SHP77 treated with DMSO at 0.1 percent for 48 hours (cell line): ENCODE results near the gene BACH2.
"Not testable (repeated sequence)": the region's sequence is repeated elsewhere in the genome, so short reads cannot be mapped to it uniquely, and the experiment has no call there.

ENCODE experiments used
- DNase-seq: peaks from one replicate; lab custom pipeline; 2025; lab: John Stamatoyannopoulos, UW

Gene BACH2

GRCh38 chr6:90154755-90155470 lies 141.7 kb downstream of the BACH2 start:
- DNase-seq, result no peak

- DNase-seq, result no peak
Measured at GRCh38 chr6:90151576-90152422, 144.8 kb downstream of the BACH2 start.

GRCh38 chr6:90149280-90149679 lies 147.4 kb downstream of the BACH2 start:
- DNase-seq, result no peak

- no peak for DNase-seq
Measured at GRCh38 chr6:90148867-90149266, 147.8 kb downstream of the BACH2 start.

GRCh38 chr6:90146921-90147649 lies 149.6 kb downstream of the BACH2 start:
- DNase-seq, result no peak

GRCh38 chr6:90146024-90146423 lies 150.6 kb downstream of the BACH2 start:
- DNase-seq, result no peak

GRCh38 chr6:90144928-90145555 lies 151.6 kb downstream of the BACH2 start:
- no peak for DNase-seq

GRCh38 chr6:90144396-90144795 lies 152.2 kb downstream of the BACH2 start:
- no peak for DNase-seq

- no peak for DNase-seq
Measured at GRCh38 chr6:90140683-90141082, 156.0 kb downstream of the BACH2 start.

GRCh38 chr6:90139272-90139817 lies 157.3 kb downstream of the BACH2 start:
- DNase-seq, result no peak

- DNase-seq, result no peak
Measured at GRCh38 chr6:90136837-90137568, 159.6 kb downstream of the BACH2 start.

- DNase-seq, result no peak
Measured at GRCh38 chr6:90136176-90136575, 160.5 kb downstream of the BACH2 start.

GRCh38 chr6:90135667-90136066 lies 161.0 kb downstream of the BACH2 start:
- no peak for DNase-seq

GRCh38 chr6:90133664-90134063 lies 163.0 kb downstream of the BACH2 start:
- DNase-seq, result not testable (repeated sequence)

GRCh38 chr6:90131614-90132423 lies 164.8 kb downstream of the BACH2 start:
- no peak for DNase-seq

- DNase-seq, result no peak
Measured at GRCh38 chr6:90131125-90131524, 165.5 kb downstream of the BACH2 start.

GRCh38 chr6:90128687-90129086 lies 168.0 kb downstream of the BACH2 start:
- not testable (repeated sequence) for DNase-seq

GRCh38 chr6:90127595-90127994 lies 169.0 kb downstream of the BACH2 start:
- DNase-seq, result no peak

- no peak for DNase-seq
Measured at GRCh38 chr6:90126839-90127238, 169.8 kb downstream of the BACH2 start.

GRCh38 chr6:90126181-90126580 lies 170.5 kb downstream of the BACH2 start:
- DNase-seq, result no peak
